Liver (tissue), 9 donors: ENCODE data around the gene MCM10. TPM values are rescaled to one million over a fixed set of nuclear protein-coding genes. Genes with fewer than 3 reads are reported as not detected.
A peak's percentile ranks its signal among the peaks of the same experiment; 100 is the strongest.

Experiments
- DNase-seq: peaks from one replicate; pipeline ENCODE4 v3.0.0-alpha.2; 2017; ENCODE audit warnings: low spot score
- H3K27ac ChIP-seq, 2 donors: one replicate each; pipeline ENCODE4 v1.7.0; 2013; ENCODE audit warnings: inconsistent platforms in 2 of 2, low read length in 2 of 2, control low read depth in 1 of 2, low read depth in 1 of 2, mild to moderate bottlenecking in 1 of 2
- H3K27me3 ChIP-seq, 4 donors: one replicate each; pipeline versions ENCODE4 v1.6.1 to v1.7.0; 2013; ENCODE audit warnings: low read length in 3 of 4, inconsistent platforms in 1 of 4, mild to moderate bottlenecking in 1 of 4, moderate library complexity in 1 of 4; ENCODE audit not compliant: control insufficient read depth in 4 of 4, insufficient read depth in 4 of 4
- H3K36me3 ChIP-seq, 4 donors: one replicate each; pipeline versions ENCODE4 v1.6.1 to v1.7.0; 2013; ENCODE audit warnings: low read length in 3 of 4, mild to moderate bottlenecking in 3 of 4, low read depth in 1 of 4, moderate library complexity in 1 of 4; ENCODE audit not compliant: control insufficient read depth in 4 of 4, insufficient read depth in 3 of 4
- H3K4me1 ChIP-seq, 4 donors: one replicate each; pipeline versions ENCODE4 v1.6.1 to v1.7.0; 2013; ENCODE audit warnings: low read length in 3 of 4, mild to moderate bottlenecking in 3 of 4, moderate library complexity in 1 of 4; ENCODE audit not compliant: control insufficient read depth in 4 of 4, insufficient read depth in 4 of 4
- H3K4me3 ChIP-seq, 3 donors: one replicate each; pipeline versions ENCODE4 v1.6.1 to v1.7.0; 2013; ENCODE audit warnings: low read length in 3 of 3, control low read depth in 1 of 3, low read depth in 1 of 3, mild to moderate bottlenecking in 1 of 3
- H3K9ac ChIP-seq, 2 donors: one replicate each; pipeline ENCODE4 v1.7.0; 2013; ENCODE audit warnings: low read length in 2 of 2, mild to moderate bottlenecking in 2 of 2, moderate library complexity in 2 of 2, control low read depth in 1 of 2, low read depth in 1 of 2
- H3K9me3 ChIP-seq, 4 donors: one replicate each; pipeline versions ENCODE4 v1.6.1 to v1.7.0; 2013; ENCODE audit warnings: low read length in 3 of 4; ENCODE audit not compliant: control insufficient read depth in 4 of 4
- FOXA1 ChIP-seq: IDR thresholded peaks from 2 replicates; pipeline ENCODE4 v1.6.1; 2016; ENCODE audit warnings: antibody characterized with exemption
- FOXA2 ChIP-seq: IDR thresholded peaks from 2 replicates; pipeline ENCODE4 v1.6.1; 2016; ENCODE audit warnings: antibody characterized with exemption
- HNF4A ChIP-seq, 2 donors: conservative IDR thresholded peaks; 2 replicates each; pipeline ENCODE4 v1.6.1; 2016; ENCODE audit warnings: antibody characterized with exemption in 2 of 2, mild to moderate bottlenecking in 2 of 2
- JUND ChIP-seq, 2 donors: IDR thresholded peaks; 2 replicates each; pipeline ENCODE4 v1.6.1; 2016; ENCODE audit warnings: antibody characterized with exemption in 2 of 2
- RAD21 ChIP-seq, 2 donors: IDR thresholded peaks; 2 replicates each; pipeline ENCODE4 v1.6.1; 2016; ENCODE audit warnings: antibody characterized with exemption in 2 of 2, mild to moderate bottlenecking in 2 of 2
- WGBS: extraction: QIAGEN DNeasy Blood & Tissue Kit; methylation state at CpG from one replicate; pipeline ENCODE4 v1.1.7; 2013; 5-methylcytosine and 5-hydroxymethylcytosine counted together
- polyA plus RNA-seq, 2 donors: library from polyadenylated mRNA; stranded (reverse) in 1 of 2; unstranded in 1 of 2; fragments of 200-250 nt in 1 of 2; fragments of >200 nt in 1 of 2; fragmentation: Nextera tagmentation in 1 of 2; extraction: Ambion mirVana in 1 of 2; gene quantifications; one replicate each; pipeline versions ENCODE4 v1.2.1 to v1.2.3, GENCODE V29; 2013 to 2015
- total RNA-seq, 2 donors: library from RNA; depleted of rRNA; stranded (reverse); fragments of >200 nt; gene quantifications; one replicate each; pipeline ENCODE4 v1.2.3, GENCODE V29; 2014
- TF ChIP-seq, protein P1 (sequence below): IDR thresholded peaks from 2 replicates; pipeline ENCODE4 v1.6.1; 2016; ENCODE audit warnings: antibody characterized with exemption
- TF ChIP-seq, protein P2 (sequence below): fragments of 150-350 bp; IDR thresholded peaks from 2 replicates; pipeline ENCODE4 v1.5.1; 2017; ENCODE audit warnings: improper control_type of control experiment, low read depth, low read length; ENCODE audit not compliant: missing input control
- TF ChIP-seq, protein P3 (sequence below): IDR thresholded peaks from 2 replicates; pipeline ENCODE4 v1.6.1; 2016; ENCODE audit warnings: antibody characterized with exemption, mild to moderate bottlenecking
- TF ChIP-seq, protein P4 (sequence below): IDR thresholded peaks from 2 replicates; pipeline ENCODE4 v1.6.1; 2016; ENCODE audit warnings: antibody characterized with exemption
- donor health status: healthy.
- donor health status: healthy.
- donor health status: healthy.
- donor health status: healthy.
- donor health status: healthy.

Gene MCM10
- total and polyA plus RNA-seq, 4 donors = under 0.01 to 10.0 (median 0.34) TPM

DNA sequence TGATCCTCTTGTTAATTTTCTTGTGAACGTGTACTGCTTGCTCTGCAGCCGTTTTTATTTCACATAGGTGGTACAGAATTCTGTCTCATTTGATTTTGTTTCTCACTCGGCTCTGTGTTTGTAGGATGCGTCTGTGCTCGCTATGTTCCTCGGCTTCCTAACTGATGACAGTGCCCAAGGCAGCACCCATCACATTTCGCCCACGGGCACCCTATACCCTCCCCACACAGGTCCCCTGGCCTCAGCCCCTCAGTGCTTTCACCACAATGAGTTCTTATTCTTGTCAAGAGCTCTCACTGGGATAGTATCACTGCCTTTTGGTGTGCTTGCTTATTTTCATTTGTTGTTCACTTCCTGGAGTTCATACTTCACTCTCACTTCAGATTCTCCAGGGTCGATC, 44.7 kb downstream of the MCM10 start:
- no peaks in the 10 kb centered on the region for H3K27me3 ChIP-seq
- H3K9ac ChIP-seq = no peak overlapping the region
- peaks cover 0 to 4% (median 0%) of the 10 kb centered on the region in 4 donors for H3K4me1 ChIP-seq
- H3K4me3 ChIP-seq = no peak overlapping the region
- no peak overlapping the region for H3K27ac ChIP-seq
- no peaks in the 10 kb centered on the region for H3K9me3 ChIP-seq
- no peak for DNase-seq
- TF ChIP-seq, protein P1, sequence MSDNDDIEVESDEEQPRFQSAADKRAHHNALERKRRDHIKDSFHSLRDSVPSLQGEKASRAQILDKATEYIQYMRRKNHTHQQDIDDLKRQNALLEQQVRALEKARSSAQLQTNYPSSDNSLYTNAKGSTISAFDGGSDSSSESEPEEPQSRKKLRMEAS = no peak
- TF ChIP-seq RAD21 (IDR thresholded peaks at IDR 0.05) (no peak), HNF4A (conservative IDR thresholded peaks at IDR 0.05) (no peak), FOXA1 (no peak), FOXA2 (no peak), JUND (IDR thresholded peaks at IDR 0.05) (no peak)
- TF ChIP-seq, protein P2, sequence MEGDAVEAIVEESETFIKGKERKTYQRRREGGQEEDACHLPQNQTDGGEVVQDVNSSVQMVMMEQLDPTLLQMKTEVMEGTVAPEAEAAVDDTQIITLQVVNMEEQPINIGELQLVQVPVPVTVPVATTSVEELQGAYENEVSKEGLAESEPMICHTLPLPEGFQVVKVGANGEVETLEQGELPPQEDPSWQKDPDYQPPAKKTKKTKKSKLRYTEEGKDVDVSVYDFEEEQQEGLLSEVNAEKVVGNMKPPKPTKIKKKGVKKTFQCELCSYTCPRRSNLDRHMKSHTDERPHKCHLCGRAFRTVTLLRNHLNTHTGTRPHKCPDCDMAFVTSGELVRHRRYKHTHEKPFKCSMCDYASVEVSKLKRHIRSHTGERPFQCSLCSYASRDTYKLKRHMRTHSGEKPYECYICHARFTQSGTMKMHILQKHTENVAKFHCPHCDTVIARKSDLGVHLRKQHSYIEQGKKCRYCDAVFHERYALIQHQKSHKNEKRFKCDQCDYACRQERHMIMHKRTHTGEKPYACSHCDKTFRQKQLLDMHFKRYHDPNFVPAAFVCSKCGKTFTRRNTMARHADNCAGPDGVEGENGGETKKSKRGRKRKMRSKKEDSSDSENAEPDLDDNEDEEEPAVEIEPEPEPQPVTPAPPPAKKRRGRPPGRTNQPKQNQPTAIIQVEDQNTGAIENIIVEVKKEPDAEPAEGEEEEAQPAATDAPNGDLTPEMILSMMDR = no peak
- TF ChIP-seq, protein P3, sequence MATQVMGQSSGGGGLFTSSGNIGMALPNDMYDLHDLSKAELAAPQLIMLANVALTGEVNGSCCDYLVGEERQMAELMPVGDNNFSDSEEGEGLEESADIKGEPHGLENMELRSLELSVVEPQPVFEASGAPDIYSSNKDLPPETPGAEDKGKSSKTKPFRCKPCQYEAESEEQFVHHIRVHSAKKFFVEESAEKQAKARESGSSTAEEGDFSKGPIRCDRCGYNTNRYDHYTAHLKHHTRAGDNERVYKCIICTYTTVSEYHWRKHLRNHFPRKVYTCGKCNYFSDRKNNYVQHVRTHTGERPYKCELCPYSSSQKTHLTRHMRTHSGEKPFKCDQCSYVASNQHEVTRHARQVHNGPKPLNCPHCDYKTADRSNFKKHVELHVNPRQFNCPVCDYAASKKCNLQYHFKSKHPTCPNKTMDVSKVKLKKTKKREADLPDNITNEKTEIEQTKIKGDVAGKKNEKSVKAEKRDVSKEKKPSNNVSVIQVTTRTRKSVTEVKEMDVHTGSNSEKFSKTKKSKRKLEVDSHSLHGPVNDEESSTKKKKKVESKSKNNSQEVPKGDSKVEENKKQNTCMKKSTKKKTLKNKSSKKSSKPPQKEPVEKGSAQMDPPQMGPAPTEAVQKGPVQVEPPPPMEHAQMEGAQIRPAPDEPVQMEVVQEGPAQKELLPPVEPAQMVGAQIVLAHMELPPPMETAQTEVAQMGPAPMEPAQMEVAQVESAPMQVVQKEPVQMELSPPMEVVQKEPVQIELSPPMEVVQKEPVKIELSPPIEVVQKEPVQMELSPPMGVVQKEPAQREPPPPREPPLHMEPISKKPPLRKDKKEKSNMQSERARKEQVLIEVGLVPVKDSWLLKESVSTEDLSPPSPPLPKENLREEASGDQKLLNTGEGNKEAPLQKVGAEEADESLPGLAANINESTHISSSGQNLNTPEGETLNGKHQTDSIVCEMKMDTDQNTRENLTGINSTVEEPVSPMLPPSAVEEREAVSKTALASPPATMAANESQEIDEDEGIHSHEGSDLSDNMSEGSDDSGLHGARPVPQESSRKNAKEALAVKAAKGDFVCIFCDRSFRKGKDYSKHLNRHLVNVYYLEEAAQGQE = no peak
- TF ChIP-seq, protein P4, sequence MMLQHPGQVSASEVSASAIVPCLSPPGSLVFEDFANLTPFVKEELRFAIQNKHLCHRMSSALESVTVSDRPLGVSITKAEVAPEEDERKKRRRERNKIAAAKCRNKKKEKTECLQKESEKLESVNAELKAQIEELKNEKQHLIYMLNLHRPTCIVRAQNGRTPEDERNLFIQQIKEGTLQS = no peak
- 92% methylated on average over 9 of the region's 9 CpGs for WGBS
- H3K36me3 ChIP-seq = no peaks in the 10 kb centered on the region

DNA sequence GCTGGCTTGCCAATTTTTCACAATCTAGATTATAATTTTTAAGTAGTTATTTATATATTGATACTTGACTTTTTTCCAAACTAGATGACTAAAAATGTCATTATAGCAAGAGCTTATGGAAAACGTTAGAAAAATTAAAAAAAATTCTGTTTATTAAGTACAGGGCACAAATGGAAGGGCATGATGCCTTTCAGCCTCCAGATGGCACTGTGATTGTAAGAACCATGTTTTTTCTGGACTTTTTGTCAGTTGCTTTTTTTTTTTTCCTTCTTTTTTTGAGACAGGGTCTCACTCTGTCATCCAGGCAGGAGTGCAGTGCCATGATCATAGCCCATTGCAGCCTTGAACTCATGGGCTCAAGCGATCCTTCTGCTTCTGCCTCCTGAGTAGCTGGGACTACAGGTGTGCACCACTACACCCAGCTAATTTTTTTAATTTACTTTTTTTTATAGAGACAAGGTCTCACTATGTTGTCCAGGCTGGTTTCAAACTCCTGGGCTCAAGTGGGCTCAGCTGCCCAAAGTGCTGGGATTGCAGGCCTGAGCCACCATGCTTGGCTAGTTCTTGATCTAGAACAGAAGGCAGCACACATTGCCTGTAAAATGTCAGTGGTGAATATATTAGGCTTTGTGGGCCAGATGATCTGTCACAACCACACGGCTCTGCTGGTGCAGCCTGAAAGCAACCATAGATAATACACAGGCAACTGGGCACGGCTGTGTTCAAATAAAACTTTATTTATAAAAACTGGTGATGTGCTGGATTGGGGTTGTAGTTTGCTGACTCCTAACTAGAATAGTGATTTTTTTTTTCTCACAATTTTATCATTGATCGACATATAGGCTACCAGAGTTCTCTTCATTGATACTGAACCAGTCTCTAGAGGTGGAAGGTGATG, 45.4 kb downstream of the MCM10 start:
- Histone ChIP-seq H3K4me3 (no peak overlapping the region), H3K27ac (no peak overlapping the region), H3K36me3 (no peaks in the 10 kb centered on the region), H3K9ac (no peak overlapping the region), H3K27me3 (no peaks in the 10 kb centered on the region), H3K4me1 (peaks cover 0 to 4% (median 0%) of the 10 kb centered on the region in 4 donors), H3K9me3 (no peaks in the 10 kb centered on the region)
- TF ChIP-seq RAD21 (IDR thresholded peaks at IDR 0.05) = peak; percentile 73 to 77
- TF ChIP-seq, protein P2 = peak; percentile 62
- TF ChIP-seq, protein P4 = no peak
- 63% methylated on average over 5 of the region's 5 CpGs for WGBS
- no peak for DNase-seq
